Myocyte (in vitro differentiated cells): Measurements from ENCODE around the gene UBE2L3. TPM values are rescaled to one million over a fixed set of nuclear protein-coding genes. Genes with fewer than 3 reads are reported as not detected.
"Not testable (repeated sequence)": the region's sequence is repeated elsewhere in the genome, so short reads cannot be mapped to it uniquely, and the experiment has no call there.

ENCODE experiments used
- DNase-seq: peaks from one replicate; pipeline ENCODE4 v3.0.0-alpha.2; 2012; ENCODE audit warnings: low read depth
- total RNA-seq: library from RNA; depleted of rRNA; stranded (reverse); fragments of >200 nt; gene quantifications from 2 replicates; pipeline ENCODE4 v1.2.3, GENCODE V29; 2014

UBE2L3 gene
- total RNA-seq, 1 donor from 2014 or later, result 70.4 TPM

GRCh38 chr22:21570398-21570797, 2.9 kb downstream of the UBE2L3 start:
- DNase-seq, result no peak

- no peak for DNase-seq
These were observed 4.2 kb downstream of the UBE2L3 start for GRCh38 chr22:21571679-21572078.

- DNase-seq, result no peak
These were observed 5.8 kb downstream of the UBE2L3 start for GRCh38 chr22:21573293-21573734.

GRCh38 chr22:21573750-21574494, 6.4 kb downstream of the UBE2L3 start:
- DNase-seq, result no peak

- no peak for DNase-seq
These were observed 11.9 kb downstream of the UBE2L3 start for GRCh38 chr22:21579474-21579851.

GRCh38 chr22:21580623-21581007, 13.1 kb downstream of the UBE2L3 start:
- not testable (repeated sequence) for DNase-seq

- not testable (repeated sequence) for DNase-seq
These were observed 13.6 kb downstream of the UBE2L3 start for GRCh38 chr22:21581009-21581713.

GRCh38 chr22:21582801-21583740, 15.6 kb downstream of the UBE2L3 start:
- DNase-seq, result peak; percentile 28

GRCh38 chr22:21585389-21585788, 17.9 kb downstream of the UBE2L3 start:
- DNase-seq, result no peak

GRCh38 chr22:21587803-21588611, 20.5 kb downstream of the UBE2L3 start:
- peak; percentile 83 for DNase-seq

- peak; percentile 44 for DNase-seq
These were observed 21.9 kb downstream of the UBE2L3 start for GRCh38 chr22:21589396-21589795.

GRCh38 chr22:21590809-21591641, 23.5 kb downstream of the UBE2L3 start:
- DNase-seq, result no peak

GRCh38 chr22:21591695-21592094, 24.2 kb downstream of the UBE2L3 start:
- peak; percentile 82 for DNase-seq

- no peak for DNase-seq
These were observed 24.9 kb downstream of the UBE2L3 start for GRCh38 chr22:21592422-21592821.

GRCh38 chr22:21593406-21594232, 26.1 kb downstream of the UBE2L3 start:
- peak; percentile 23 for DNase-seq

GRCh38 chr22:21594865-21595452, 27.4 kb downstream of the UBE2L3 start:
- no peak for DNase-seq

- not testable (repeated sequence) for DNase-seq
These were observed 29.0 kb downstream of the UBE2L3 start for GRCh38 chr22:21596356-21597135.

GRCh38 chr22:21598302-21598701, 30.8 kb downstream of the UBE2L3 start:
- DNase-seq, result no peak
